ENCODE results near the gene ENTPD5.

Gene ENTPD5

GRCh38 chr14:74064426-74064825 lies 45.3 kb upstream of the ENTPD5 start:
- Histone ChIP-seq H3K4me1 (ENCODE audit: control insufficient read depth, insufficient read depth, low read length) (0 out of 2 replicates have a peak, but pooled peaks cover 3% of the 10 kb centered on the region), H3K27ac (ENCODE audit: extremely low read depth, low read depth, low read length) (no peak overlapping the region), H3K9me3 (ENCODE audit: control insufficient read depth, insufficient read depth, low read depth, low read length) (no peaks in the 10 kb centered on the region), H3K36me3 (ENCODE audit: control insufficient read depth in 2 of 2, insufficient read depth in 1 of 2, low read length in 2 of 2) (peaks cover 24 to 34% of the 10 kb centered on the region in 2 experiments), H3K4me3 (ENCODE audit: low read depth, low read length) (no peak overlapping the region)
- ChIA-PET CTCF (no interaction called here), POLR2A (no interaction called here)
- TF ChIP-seq MZF1 (tag by site-specific recombination; IDR thresholded peaks at IDR 0.05; ENCODE audit: borderline replicate concordance), result no peak
- no peak for TF ChIP-seq ZBTB8A (tag by site-specific recombination; IDR thresholded peaks at IDR 0.05)
- TF ChIP-seq ZNF221 (tag by site-specific recombination; IDR thresholded peaks at IDR 0.05; ENCODE audit: borderline replicate concordance), result no peak
- no peak for TF ChIP-seq ZBTB17 (tag by site-specific recombination; IDR thresholded peaks at IDR 0.05)
- TF ChIP-seq SP3 (tag by site-specific recombination; IDR thresholded peaks at IDR 0.05), result no peak
- no peak for TF ChIP-seq ZNF19 (tag by site-specific recombination; IDR thresholded peaks at IDR 0.05; ENCODE audit: low read depth)
- TF ChIP-seq ZNF514 (tag by site-specific recombination; IDR thresholded peaks at IDR 0.05), result no peak
- TF ChIP-seq PRDM1 (tag by site-specific recombination; IDR thresholded peaks at IDR 0.05), result no peak
- no peak for TF ChIP-seq ZNF280D (tag by site-specific recombination; IDR thresholded peaks at IDR 0.05)
- no peak for TF ChIP-seq YY1 (tag by site-specific recombination; IDR thresholded peaks at IDR 0.05)

GRCh38 chr14:74062809-74063150 lies 43.7 kb upstream of the ENTPD5 start:
- no peak for TF ChIP-seq HOXC10 (CRISPR knock-in tag; IDR thresholded peaks at IDR 0.05)
- no peak for TF ChIP-seq ZNF449 (tag by site-specific recombination; IDR thresholded peaks at IDR 0.05)
- no peak for TF ChIP-seq ZNF692 (tag by site-specific recombination; IDR thresholded peaks at IDR 0.05)
- TF ChIP-seq ZNF24 (tag by site-specific recombination; IDR thresholded peaks at IDR 0.05), result no peak
- no peak for TF ChIP-seq ZEB2 (tag by site-specific recombination; IDR thresholded peaks at IDR 0.05)
- TF ChIP-seq ZBTB7A (tag by site-specific recombination; IDR thresholded peaks at IDR 0.05; ENCODE audit: low read depth), result no peak
- TF ChIP-seq ZNF561 (tag by site-specific recombination; IDR thresholded peaks at IDR 0.05; ENCODE audit: borderline replicate concordance), result no peak
- TF ChIP-seq ZNF398 (tag by site-specific recombination; IDR thresholded peaks at IDR 0.05), result no peak
- TF ChIP-seq ZNF747 (tag by site-specific recombination; IDR thresholded peaks at IDR 0.05), result no peak
- no peaks in the 10 kb centered on the region for H3K9me3 ChIP-seq (ENCODE audit: control insufficient read depth, insufficient read depth, low read depth, low read length)
- CTCF ChIA-PET, result no interaction called here
- H3K4me3 ChIP-seq (ENCODE audit: low read depth, low read length), result no peak overlapping the region
- H3K4me1 ChIP-seq (ENCODE audit: control insufficient read depth, insufficient read depth, low read length), result 0 out of 2 replicates have a peak, but pooled peaks cover 3% of the 10 kb centered on the region
- peaks cover 24 to 30% of the 10 kb centered on the region in 2 experiments for H3K36me3 ChIP-seq (ENCODE audit: control insufficient read depth in 2 of 2, insufficient read depth in 1 of 2, low read length in 2 of 2)
- no peak overlapping the region for H3K27ac ChIP-seq (ENCODE audit: extremely low read depth, low read depth, low read length)
- POLR2A ChIA-PET, result no interaction called here
